HEK293T (cell line): ENCODE measurements around the gene SYNJ1.

Experiments
- CTCF ChIA-PET: fragments of 350-600 bp; formaldehyde crosslinking; extraction: SDS; loops from one replicate; lab custom pipeline; 2021; ENCODE audit warnings: antibody characterized with exemption, inconsistent platforms; lab: Yijun Ruan, JAX
- POLR2A ChIA-PET: fragments of 350-600 bp; formaldehyde crosslinking; extraction: SDS; loops from one replicate; lab custom pipeline; 2020; ENCODE audit warnings: antibody characterized with exemption, inconsistent platforms; lab: Yijun Ruan, JAX
- DNase-seq: peaks from one replicate; pipeline ENCODE4 v3.0.0; 2012; ENCODE audit warnings: mixed read lengths; ENCODE audit errors: extremely low spot score
- ARNT ChIP-seq: fragments of 450-650 bp; IDR thresholded peaks from 2 replicates; pipeline ENCODE4 v1.6.1; 2017; ENCODE audit warnings: mild to moderate bottlenecking
- BHLHE40 ChIP-seq: fragments of 450-650 bp; IDR thresholded peaks from 2 replicates; pipeline ENCODE4 v1.6.1; 2016; ENCODE audit warnings: mild to moderate bottlenecking, moderate library complexity, borderline replicate concordance
- CTBP1 ChIP-seq: fragments of 450-650 bp; IDR thresholded peaks from 2 replicates; pipeline ENCODE4 v1.6.1; 2016; ENCODE audit warnings: borderline replicate concordance
- ELF4 ChIP-seq: fragments of 450-650 bp; IDR thresholded peaks from 2 replicates; pipeline ENCODE4 v1.6.1; 2017; ENCODE audit warnings: antibody characterized with exemption
- FOXA1 ChIP-seq: fragments of 450-650 bp; IDR thresholded peaks from 2 replicates; pipeline ENCODE4 v1.6.1; 2016; ENCODE audit warnings: mild to moderate bottlenecking
- FOXK2 ChIP-seq: fragments of 450-650 bp; IDR thresholded peaks from 2 replicates; pipeline ENCODE4 v1.6.1; 2016; ENCODE audit warnings: mild to moderate bottlenecking
- FOXM1 ChIP-seq: fragments of 450-650 bp; IDR thresholded peaks from 2 replicates; pipeline ENCODE4 v1.6.1; 2017; ENCODE audit warnings: mild to moderate bottlenecking, borderline replicate concordance
- HDGF ChIP-seq: fragments of 450-650 bp; IDR thresholded peaks from 2 replicates; pipeline ENCODE4 v1.6.1; 2017; ENCODE audit warnings: antibody characterized with exemption, borderline replicate concordance
- L3MBTL2 ChIP-seq: fragments of 450-650 bp; conservative IDR thresholded peaks from 2 replicates; pipeline ENCODE4 v1.6.1; 2016; ENCODE audit warnings: mild to moderate bottlenecking
- LEF1 ChIP-seq: fragments of 450-650 bp; IDR thresholded peaks from 2 replicates; pipeline ENCODE4 v1.6.1; 2017; ENCODE audit warnings: mild to moderate bottlenecking, borderline replicate concordance
- NFRKB ChIP-seq: fragments of 450-650 bp; IDR thresholded peaks from 2 replicates; pipeline ENCODE4 v1.6.1; 2016; ENCODE audit warnings: mild to moderate bottlenecking, moderate library complexity
- PKNOX1 ChIP-seq: fragments of 450-650 bp; IDR thresholded peaks from 2 replicates; pipeline ENCODE4 v1.6.1; 2016
- SP1 ChIP-seq: fragments of 450-650 bp; IDR thresholded peaks from 2 replicates; pipeline ENCODE4 v1.6.1; 2017
- SUZ12 ChIP-seq: fragments of 450-650 bp; IDR thresholded peaks from 2 replicates; pipeline ENCODE4 v1.6.1; 2016; ENCODE audit warnings: mild to moderate bottlenecking
- TARDBP ChIP-seq: fragments of 450-650 bp; IDR thresholded peaks from 2 replicates; pipeline ENCODE4 v1.6.1; 2016
- ZNF384 ChIP-seq: fragments of 450-650 bp; IDR thresholded peaks from 2 replicates; pipeline ENCODE4 v1.6.1; 2016

The SYNJ1 gene

DNA sequence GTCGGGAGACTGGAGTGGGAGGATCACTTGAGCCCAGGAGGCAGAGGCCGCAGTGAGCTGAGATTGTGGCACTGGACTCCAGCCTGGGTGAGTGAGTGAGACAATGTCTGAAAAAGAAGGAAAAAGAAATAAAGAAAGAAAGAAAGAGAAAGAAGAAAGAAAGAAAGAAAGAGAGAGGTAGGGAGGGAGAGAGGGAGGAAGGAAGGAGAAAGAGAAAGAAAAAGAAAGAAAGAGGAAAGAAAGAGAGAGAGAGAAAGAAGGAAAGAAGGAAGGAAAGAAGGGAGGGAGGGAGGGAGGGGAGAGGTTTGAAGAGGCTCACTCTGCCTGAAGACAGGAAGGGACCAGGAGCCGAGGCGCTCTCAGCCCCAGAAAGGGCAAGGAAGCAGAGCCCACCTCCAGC, 137.7 kb downstream of the SYNJ1 start:
- TF ChIP-seq BHLHE40 (no peak), SP1 (no peak), HDGF (no peak), ARNT (no peak), PKNOX1 (no peak), CTBP1 (no peak), TARDBP (no peak), SUZ12 (no peak), LEF1 (no peak), ELF4 (no peak), FOXM1 (no peak), FOXK2 (no peak), FOXA1 (no peak), ZNF384 (no peak), L3MBTL2 (no peak)
- ChIA-PET CTCF (interaction anchor here (0.6 to 1.0 kb wide), 3 partner anchors 11 to 109 kb away, joined by 3 to 5 read pairs (median 4); no protein-coding TSS in a partner anchor), POLR2A (no interaction called here)
- no peak for DNase-seq

- POLR2A ChIA-PET: no interaction called here
- CTCF ChIA-PET: no interaction called here
- TF ChIP-seq FOXK2 (no peak), PKNOX1 (no peak), L3MBTL2 (no peak), FOXM1 (no peak), BHLHE40 (no peak), ARNT (no peak), ELF4 (no peak), SP1 (no peak), ZNF384 (no peak), SUZ12 (no peak), LEF1 (no peak), HDGF (no peak), NFRKB (no peak), CTBP1 (no peak), FOXA1 (no peak), TARDBP (no peak)
- no peak for DNase-seq
These were observed 140.2 kb downstream of the SYNJ1 start for GRCh38 chr21:32587651-32588050.

DNA sequence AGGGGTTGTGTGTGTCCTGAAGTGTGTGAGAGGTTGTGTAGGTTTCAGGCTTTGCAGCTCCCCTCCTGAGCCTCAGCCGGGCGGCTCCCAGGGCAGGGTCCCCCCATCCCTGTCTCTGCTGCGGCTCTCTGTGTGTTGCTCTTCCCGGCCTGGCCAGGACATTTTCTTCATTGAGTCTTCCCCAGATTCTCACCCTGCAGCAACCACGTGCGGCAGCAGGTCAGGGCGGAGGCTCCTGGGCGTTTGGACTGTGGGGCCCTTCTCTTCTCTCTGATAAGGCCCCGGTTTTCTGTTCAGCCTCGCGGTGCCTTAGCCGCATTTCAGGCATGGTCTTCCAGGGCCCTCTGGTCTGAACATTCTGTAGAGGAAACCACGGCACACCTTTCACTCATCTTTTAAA, 140.7 kb downstream of the SYNJ1 start:
- POLR2A ChIA-PET: no interaction called here
- CTCF ChIA-PET: no interaction called here
- no peak for TF ChIP-seq ELF4
- TF ChIP-seq BHLHE40: no peak
- no peak for TF ChIP-seq FOXM1
- no peak for TF ChIP-seq TARDBP
- no peak for TF ChIP-seq CTBP1
- TF ChIP-seq PKNOX1: no peak
- TF ChIP-seq SUZ12: no peak
- TF ChIP-seq ARNT: no peak
- no peak for TF ChIP-seq HDGF
- no peak for TF ChIP-seq NFRKB
- no peak for TF ChIP-seq FOXA1
- no peak for DNase-seq

- POLR2A ChIA-PET: no interaction called here
- TF ChIP-seq ZNF384 (no peak), BHLHE40 (no peak), FOXA1 (no peak), PKNOX1 (no peak), ARNT (no peak)
- DNase-seq: no peak
- CTCF ChIA-PET: no interaction called here
These were observed 141.8 kb downstream of the SYNJ1 start for GRCh38 chr21:32585970-32586369.

DNA sequence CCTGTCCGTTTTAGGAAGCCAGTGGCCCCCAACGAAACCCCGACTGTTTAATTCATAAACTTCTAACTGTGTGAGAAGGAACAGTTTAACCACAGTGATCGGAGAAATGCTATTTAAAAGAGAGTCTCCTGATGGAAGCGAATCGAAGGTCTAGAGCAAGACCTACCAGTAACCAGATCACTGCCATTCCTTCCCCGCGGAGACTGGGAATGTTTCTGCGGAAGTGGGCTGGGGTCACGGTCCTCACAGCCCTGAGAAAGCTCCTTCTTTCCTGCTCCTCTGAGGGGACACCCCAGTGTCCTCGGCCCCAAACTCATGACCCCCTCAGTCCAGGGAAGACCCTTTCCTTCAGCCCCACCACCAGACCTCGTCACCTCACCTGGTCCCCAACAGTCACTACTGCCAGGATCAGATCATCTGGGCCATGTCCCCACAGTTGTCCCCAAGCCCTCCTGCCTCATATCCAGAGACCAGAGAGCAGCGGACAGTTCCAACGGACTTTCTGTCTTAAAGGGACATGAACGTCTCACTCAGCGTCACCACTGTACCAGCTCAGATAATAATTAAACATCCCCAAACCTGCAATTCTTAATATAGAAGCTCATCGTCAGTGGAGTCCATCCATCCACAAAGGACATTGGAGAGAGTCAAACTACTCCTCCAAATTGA, 142.6 kb downstream of the SYNJ1 start, which contains the start of gene TCP10L:
TCP10L (minus strand) TSS at position 482 of the 669 bp plus-strand sequence. CDS start 1,219 bp downstream, outside the sequence.
- TF ChIP-seq LEF1 (no peak), SP1 (no peak), ELF4 (no peak), ZNF384 (no peak), L3MBTL2 (no peak), FOXA1 (no peak), SUZ12 (no peak), NFRKB (no peak), PKNOX1 (no peak), CTBP1 (no peak), ARNT (no peak), BHLHE40 (no peak), FOXM1 (no peak), TARDBP (no peak), HDGF (no peak), FOXK2 (no peak)
- CTCF ChIA-PET: no interaction called here
- DNase-seq: no peak
- POLR2A ChIA-PET: interaction anchor here (1.1 kb wide), 1 partner anchor 16 kb away, joined by 3 read pairs; no protein-coding TSS in a partner anchor
